Muscle of back (tissue), 11 donors: ENCODE data around the gene RARRES2. TPM values are rescaled to one million over a fixed set of nuclear protein-coding genes. Genes with fewer than 3 reads are reported as not detected.

Source experiments
- DNase-seq, 3 donors: peaks; one replicate each; pipeline versions ENCODE4 v3.0.0 to v3.0.0-alpha.2; 2013
- polyA plus RNA-seq, 10 donors: library from polyadenylated mRNA; unstranded; fragments of 120-200 nt; gene quantifications; one replicate each; pipeline ENCODE4 v1.2.1, GENCODE V29; 2013; ENCODE audit not compliant: insufficient read length in 10 of 10

Gene RARRES2
- polyA plus RNA-seq, 10 donors, result 35.4 to 70.6 (median 47.5) TPM

GRCh38 chr7:150365194-150365593 is 23.8 kb upstream of the RARRES2 start:
- no peak for DNase-seq

GRCh38 chr7:150363872-150364271 is 22.4 kb upstream of the RARRES2 start:
- no peak for DNase-seq

- no peak for DNase-seq
Measured at GRCh38 chr7:150363370-150363769, 21.9 kb upstream of the RARRES2 start.

GRCh38 chr7:150361807-150362621 is 20.6 kb upstream of the RARRES2 start:
- no peak for DNase-seq

GRCh38 chr7:150361402-150361801 is 20.0 kb upstream of the RARRES2 start:
- DNase-seq, result no peak

GRCh38 chr7:150360363-150361058 is 19.1 kb upstream of the RARRES2 start:
- no peak for DNase-seq

- no peak for DNase-seq
Measured at GRCh38 chr7:150359622-150360362, 18.4 kb upstream of the RARRES2 start.

GRCh38 chr7:150358988-150359621 is 17.7 kb upstream of the RARRES2 start:
- DNase-seq, result no peak

GRCh38 chr7:150358433-150358832 is 17.0 kb upstream of the RARRES2 start:
- DNase-seq, result no peak

- DNase-seq, result no peak
Measured at GRCh38 chr7:150357771-150358427, 16.5 kb upstream of the RARRES2 start.

- DNase-seq, result no peak
Measured at GRCh38 chr7:150357270-150357669, 15.8 kb upstream of the RARRES2 start.

- peak in 1 of 3 donors; percentile 61 for DNase-seq
Measured at GRCh38 chr7:150356265-150356897, 15.0 kb upstream of the RARRES2 start.

- DNase-seq, result no peak
Measured at GRCh38 chr7:150355666-150356059, 14.2 kb upstream of the RARRES2 start.

- DNase-seq, result no peak
Measured at GRCh38 chr7:150351587-150352194, 10.3 kb upstream of the RARRES2 start.

GRCh38 chr7:150346922-150347321 is 5.5 kb upstream of the RARRES2 start:
- no peak for DNase-seq

GRCh38 chr7:150345012-150345411 is 3.6 kb upstream of the RARRES2 start:
- DNase-seq, result no peak

GRCh38 chr7:150344299-150344698 is 2.9 kb upstream of the RARRES2 start:
- no peak for DNase-seq

GRCh38 chr7:150343225-150343624 is 1.8 kb upstream of the RARRES2 start:
- DNase-seq, result no peak

- no peak for DNase-seq
Measured at GRCh38 chr7:150342121-150342408, 636 bp upstream of the RARRES2 start.

GRCh38 chr7:150340875-150341262 is 560 bp downstream of the RARRES2 start:
- DNase-seq, result no peak
